ENCODE results near the gene OR3A1.

DNA sequence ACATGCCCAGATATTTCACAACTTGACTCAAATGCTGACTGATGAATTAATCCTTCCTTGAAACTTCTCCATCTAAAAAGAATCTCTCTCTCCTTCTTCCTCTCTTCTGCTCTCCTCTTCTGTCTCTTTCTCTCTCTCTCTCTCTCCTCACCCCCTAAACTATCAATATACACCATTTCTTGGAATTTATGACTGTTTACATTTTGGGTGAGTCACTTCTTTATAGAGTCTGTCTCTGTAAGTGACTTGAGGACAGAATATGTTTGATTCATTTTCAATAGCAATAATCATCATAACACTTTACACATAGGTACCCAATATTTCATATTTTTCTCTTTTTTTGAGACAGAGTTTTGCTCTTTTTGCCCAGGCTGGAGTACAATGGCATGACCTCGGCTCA lies 15.3 kb downstream of the OR3A1 start:
- TF ChIP-seq, protein P1, sequence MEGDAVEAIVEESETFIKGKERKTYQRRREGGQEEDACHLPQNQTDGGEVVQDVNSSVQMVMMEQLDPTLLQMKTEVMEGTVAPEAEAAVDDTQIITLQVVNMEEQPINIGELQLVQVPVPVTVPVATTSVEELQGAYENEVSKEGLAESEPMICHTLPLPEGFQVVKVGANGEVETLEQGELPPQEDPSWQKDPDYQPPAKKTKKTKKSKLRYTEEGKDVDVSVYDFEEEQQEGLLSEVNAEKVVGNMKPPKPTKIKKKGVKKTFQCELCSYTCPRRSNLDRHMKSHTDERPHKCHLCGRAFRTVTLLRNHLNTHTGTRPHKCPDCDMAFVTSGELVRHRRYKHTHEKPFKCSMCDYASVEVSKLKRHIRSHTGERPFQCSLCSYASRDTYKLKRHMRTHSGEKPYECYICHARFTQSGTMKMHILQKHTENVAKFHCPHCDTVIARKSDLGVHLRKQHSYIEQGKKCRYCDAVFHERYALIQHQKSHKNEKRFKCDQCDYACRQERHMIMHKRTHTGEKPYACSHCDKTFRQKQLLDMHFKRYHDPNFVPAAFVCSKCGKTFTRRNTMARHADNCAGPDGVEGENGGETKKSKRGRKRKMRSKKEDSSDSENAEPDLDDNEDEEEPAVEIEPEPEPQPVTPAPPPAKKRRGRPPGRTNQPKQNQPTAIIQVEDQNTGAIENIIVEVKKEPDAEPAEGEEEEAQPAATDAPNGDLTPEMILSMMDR (IDR thresholded peaks at IDR 0.05), result no peak
- TF ChIP-seq EP300 (IDR thresholded peaks at IDR 0.05), result no peak
